OCI-LY1 (cell line): Measurements from ENCODE around the gene PRKCB.

Experiments
- H2AFZ ChIP-seq: fragments of 200-600 bp; sonication (generic), shearing (Covaris generic); 2 replicates; pipeline ENCODE4 v1.6.0; 2014; ENCODE audit warnings: antibody characterized with exemption, mild to moderate bottlenecking, low read length
- H3F3A ChIP-seq: fragments of 200-600 bp; sonication (generic), shearing (Covaris generic); 2 replicates; pipeline ENCODE4 v1.6.0; 2014; ENCODE audit warnings: mild to moderate bottlenecking, antibody characterized with exemption, low read length, moderate library complexity; ENCODE audit not compliant: insufficient read depth
- H3K27ac ChIP-seq: fragments of 200-600 bp; sonication (generic); 2 replicates; pipeline ENCODE4 v1.5.1; 2014; ENCODE audit warnings: low read length, mixed run types, mild to moderate bottlenecking, low read depth; ENCODE audit not compliant: poor library complexity, severe bottlenecking
- H3K27me3 ChIP-seq: fragments of 200-600 bp; sonication (generic); 2 replicates; pipeline ENCODE4 v1.6.0; 2014; ENCODE audit warnings: antibody characterized with exemption, mild to moderate bottlenecking, low read length, moderate library complexity; ENCODE audit not compliant: insufficient read depth
- H3K36me3 ChIP-seq: fragments of 200-600 bp; sonication (generic); 2 replicates; pipeline ENCODE4 v1.6.1; 2014; ENCODE audit warnings: mild to moderate bottlenecking, antibody characterized with exemption, low read length, moderate library complexity, mixed read lengths; ENCODE audit not compliant: insufficient read depth
- H3K4me1 ChIP-seq: fragments of 200-600 bp; sonication (generic); 2 replicates; pipeline ENCODE4 v1.5.1; 2014; ENCODE audit warnings: mild to moderate bottlenecking, low read length, moderate library complexity; ENCODE audit not compliant: insufficient read depth, severe bottlenecking
- H3K4me2 ChIP-seq: fragments of 200-600 bp; sonication (generic), shearing (Covaris generic); 2 replicates; pipeline ENCODE4 v1.6.1; 2014; ENCODE audit warnings: low read length
- H3K4me3 ChIP-seq: fragments of 200-600 bp; sonication (generic); 2 replicates; pipeline ENCODE4 v1.5.1; 2014; ENCODE audit warnings: low read length, low read depth, mild to moderate bottlenecking, mixed read lengths; ENCODE audit not compliant: poor library complexity, severe bottlenecking
- H3K79me2 ChIP-seq: fragments of 200-600 bp; shearing (Covaris generic); 2 replicates; pipeline ENCODE4 v1.6.1; 2016; ENCODE audit warnings: mixed run types, low read length, mixed read lengths; ENCODE audit not compliant: insufficient read depth
- H3K9ac ChIP-seq: fragments of 200-600 bp; sonication (generic), shearing (Covaris generic); 2 replicates; pipeline ENCODE4 v1.6.1; 2014; ENCODE audit warnings: mild to moderate bottlenecking, low read length, mixed read lengths
- H3K9me2 ChIP-seq: fragments of 200-600 bp; sonication (generic), shearing (Covaris generic); 2 replicates; pipeline ENCODE4 v1.6.1; 2014; ENCODE audit warnings: low read depth, mild to moderate bottlenecking, low read length, mixed read lengths
- H3K9me3 ChIP-seq: fragments of 200-600 bp; shearing (Covaris generic); 2 replicates; pipeline ENCODE4 v1.6.1; 2014; ENCODE audit warnings: low read length, mixed read lengths
- H4K20me1 ChIP-seq: fragments of 200-600 bp; sonication (generic), shearing (Covaris generic); 2 replicates; pipeline ENCODE4 v1.6.0; 2016; ENCODE audit warnings: mild to moderate bottlenecking, low read length; ENCODE audit not compliant: insufficient read depth
- EZH2 ChIP-seq: fragments of 200-600 bp; sonication (generic), shearing (Covaris generic); IDR thresholded peaks from 2 replicates; pipeline ENCODE4 v1.8.0; 2017; ENCODE audit warnings: borderline replicate concordance, mixed run types, mild to moderate bottlenecking, antibody characterized with exemption, low read length, moderate library complexity, mixed read lengths
- TF ChIP-seq, protein P1 (sequence below): fragments of 200-600 bp; sonication (generic), shearing (Covaris generic); IDR thresholded peaks from 2 replicates; pipeline ENCODE4 v1.5.1; 2017; ENCODE audit warnings: mild to moderate bottlenecking, antibody characterized with exemption, low read length, moderate library complexity, mixed read lengths

PRKCB gene

DNA sequence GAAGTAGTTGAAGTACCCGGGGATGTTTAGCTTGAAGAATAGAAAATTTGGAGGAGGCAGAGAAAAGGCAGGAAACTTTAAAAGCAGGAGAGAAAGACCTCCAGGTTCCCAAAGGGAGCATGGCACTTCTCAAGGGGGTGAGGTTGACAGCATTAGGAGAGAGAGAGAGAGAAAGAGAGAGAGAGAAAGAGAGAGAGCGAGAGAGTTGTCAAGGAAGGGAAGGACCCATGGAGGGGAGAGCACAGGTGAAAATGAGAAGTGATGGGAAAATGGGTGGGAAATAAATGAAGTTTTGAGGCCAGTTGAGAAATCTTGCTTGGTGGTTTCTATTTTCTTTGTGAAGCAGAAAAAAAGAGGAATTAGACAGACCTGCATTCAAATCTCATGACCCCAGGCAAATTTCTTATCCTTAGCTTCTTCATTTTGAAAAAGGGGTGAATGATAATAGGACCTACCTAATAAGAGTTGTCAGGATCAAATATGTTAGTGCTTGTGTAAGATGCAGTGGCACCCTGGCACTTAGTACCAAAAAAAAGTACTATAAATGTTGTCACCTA, 24.0 kb downstream of the PRKCB start:
- no peaks in the 10 kb centered on the region for H3K36me3 ChIP-seq
- H3K4me2 ChIP-seq = peak overlapping the region; percentile 36; the same call in 1 of the 2 replicates
- H3K4me3 ChIP-seq = no peak overlapping the region
- H3K9ac ChIP-seq = no peak overlapping the region
- H3F3A ChIP-seq = no peaks in the 10 kb centered on the region
- no peaks in the 10 kb centered on the region for H3K9me2 ChIP-seq
- H3K79me2 ChIP-seq = no peaks in the 10 kb centered on the region
- no peaks in the 10 kb centered on the region for H4K20me1 ChIP-seq
- H3K9me3 ChIP-seq = no peaks in the 10 kb centered on the region
- no peak overlapping the region for H3K27ac ChIP-seq
- H3K27me3 ChIP-seq = no peaks in the 10 kb centered on the region
- peaks cover 53% of the 10 kb centered on the region for H3K4me1 ChIP-seq
- TF ChIP-seq, protein P1, sequence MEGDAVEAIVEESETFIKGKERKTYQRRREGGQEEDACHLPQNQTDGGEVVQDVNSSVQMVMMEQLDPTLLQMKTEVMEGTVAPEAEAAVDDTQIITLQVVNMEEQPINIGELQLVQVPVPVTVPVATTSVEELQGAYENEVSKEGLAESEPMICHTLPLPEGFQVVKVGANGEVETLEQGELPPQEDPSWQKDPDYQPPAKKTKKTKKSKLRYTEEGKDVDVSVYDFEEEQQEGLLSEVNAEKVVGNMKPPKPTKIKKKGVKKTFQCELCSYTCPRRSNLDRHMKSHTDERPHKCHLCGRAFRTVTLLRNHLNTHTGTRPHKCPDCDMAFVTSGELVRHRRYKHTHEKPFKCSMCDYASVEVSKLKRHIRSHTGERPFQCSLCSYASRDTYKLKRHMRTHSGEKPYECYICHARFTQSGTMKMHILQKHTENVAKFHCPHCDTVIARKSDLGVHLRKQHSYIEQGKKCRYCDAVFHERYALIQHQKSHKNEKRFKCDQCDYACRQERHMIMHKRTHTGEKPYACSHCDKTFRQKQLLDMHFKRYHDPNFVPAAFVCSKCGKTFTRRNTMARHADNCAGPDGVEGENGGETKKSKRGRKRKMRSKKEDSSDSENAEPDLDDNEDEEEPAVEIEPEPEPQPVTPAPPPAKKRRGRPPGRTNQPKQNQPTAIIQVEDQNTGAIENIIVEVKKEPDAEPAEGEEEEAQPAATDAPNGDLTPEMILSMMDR = no peak
- TF ChIP-seq EZH2 = no peak
- H2AFZ ChIP-seq = no peak overlapping the region

DNA sequence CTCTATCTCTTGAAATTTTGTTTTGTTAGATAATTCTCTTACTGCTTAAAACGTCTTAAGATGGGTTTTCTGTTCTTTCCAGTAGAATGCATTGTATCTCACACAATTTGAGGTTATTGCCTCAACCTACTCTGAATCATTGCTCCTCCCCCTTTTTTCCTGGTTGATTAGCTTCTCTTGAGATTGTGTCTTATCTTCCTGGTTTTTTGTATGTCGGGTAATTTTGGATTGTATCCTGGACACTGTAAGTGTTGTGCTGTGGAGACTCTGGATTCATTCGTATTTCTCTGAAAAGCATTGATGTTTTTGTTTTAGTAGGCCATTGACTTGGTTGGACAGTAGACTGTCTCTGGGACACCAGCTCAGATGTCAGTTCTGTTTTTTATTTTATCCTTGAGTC, 26.1 kb downstream of the PRKCB start:
- Histone ChIP-seq H3K4me2 (no peak overlapping the region), H4K20me1 (no peaks in the 10 kb centered on the region), H3F3A (no peaks in the 10 kb centered on the region), H3K9me3 (no peaks in the 10 kb centered on the region), H2AFZ (no peak overlapping the region), H3K4me3 (no peak overlapping the region), H3K27me3 (no peaks in the 10 kb centered on the region), H3K79me2 (no peaks in the 10 kb centered on the region), H3K9me2 (no peaks in the 10 kb centered on the region), H3K27ac (no peak overlapping the region), H3K36me3 (no peaks in the 10 kb centered on the region), H3K9ac (no peak overlapping the region), H3K4me1 (peaks cover 58% of the 10 kb centered on the region)
- TF ChIP-seq, protein P1 = no peak
- TF ChIP-seq EZH2 = no peak

DNA sequence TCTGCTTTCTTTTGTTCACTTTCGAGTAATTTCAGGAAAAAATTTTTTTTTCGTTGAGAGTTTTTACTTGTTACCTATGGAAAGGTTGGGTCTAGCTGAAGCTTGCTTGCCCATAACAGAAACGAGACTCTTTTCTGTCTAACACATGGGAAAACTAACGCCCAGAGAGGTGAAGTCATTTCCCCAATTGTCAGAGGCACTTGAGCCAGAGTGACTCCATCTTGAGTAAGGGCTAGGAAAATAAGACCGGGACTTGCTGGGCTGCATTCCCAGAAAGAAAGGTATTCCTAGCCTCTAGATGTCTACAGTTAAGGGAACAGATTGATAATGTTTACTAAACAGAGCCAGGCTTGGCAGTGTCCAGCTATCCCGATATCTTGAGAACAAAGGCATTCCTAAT, 26.8 kb downstream of the PRKCB start:
- H3K27me3 ChIP-seq = no peaks in the 10 kb centered on the region
- no peaks in the 10 kb centered on the region for H3F3A ChIP-seq
- H3K9me2 ChIP-seq = no peaks in the 10 kb centered on the region
- no peak overlapping the region for H3K4me2 ChIP-seq
- TF ChIP-seq EZH2 = no peak
- TF ChIP-seq, protein P1 = no peak
- H3K79me2 ChIP-seq = no peaks in the 10 kb centered on the region
- peaks cover 58% of the 10 kb centered on the region for H3K4me1 ChIP-seq
- H3K27ac ChIP-seq = no peak overlapping the region
- H3K4me3 ChIP-seq = no peak overlapping the region
- H3K9ac ChIP-seq = no peak overlapping the region
- no peaks in the 10 kb centered on the region for H4K20me1 ChIP-seq
- H2AFZ ChIP-seq = no peak overlapping the region
- no peaks in the 10 kb centered on the region for H3K36me3 ChIP-seq
- no peaks in the 10 kb centered on the region for H3K9me3 ChIP-seq
